HCT116 (cell line): ENCODE measurements around the gene KPNA2.
"Not testable (repeated sequence)": the region's sequence is repeated elsewhere in the genome, so short reads cannot be mapped to it uniquely, and the experiment has no call there.

ENCODE experiments used
- SP1 ChIP-seq: IDR thresholded peaks from 2 replicates; pipeline ENCODE4 v1.6.1; 2012; ENCODE audit warnings: low read depth
- TF ChIP-seq, protein P1 (sequence below), 3 experiments: fragments of 200-600 bp in 1 of 3; sonication (generic) in 1 of 3; IDR thresholded peaks in 2 of 3; conservative IDR thresholded peaks in 1 of 3; 2 replicates each; pipeline ENCODE4 v1.5.1; 2012 to 2017; ENCODE audit warnings: low read depth in 2 of 3, low read length in 2 of 3, antibody characterized with exemption in 1 of 3, borderline replicate concordance in 1 of 3, control low read depth in 1 of 3, mild to moderate bottlenecking in 1 of 3, mixed read lengths in 1 of 3, mixed run types in 1 of 3, moderate library complexity in 1 of 3; ENCODE audit not compliant: insufficient read depth in 1 of 3

DNA sequence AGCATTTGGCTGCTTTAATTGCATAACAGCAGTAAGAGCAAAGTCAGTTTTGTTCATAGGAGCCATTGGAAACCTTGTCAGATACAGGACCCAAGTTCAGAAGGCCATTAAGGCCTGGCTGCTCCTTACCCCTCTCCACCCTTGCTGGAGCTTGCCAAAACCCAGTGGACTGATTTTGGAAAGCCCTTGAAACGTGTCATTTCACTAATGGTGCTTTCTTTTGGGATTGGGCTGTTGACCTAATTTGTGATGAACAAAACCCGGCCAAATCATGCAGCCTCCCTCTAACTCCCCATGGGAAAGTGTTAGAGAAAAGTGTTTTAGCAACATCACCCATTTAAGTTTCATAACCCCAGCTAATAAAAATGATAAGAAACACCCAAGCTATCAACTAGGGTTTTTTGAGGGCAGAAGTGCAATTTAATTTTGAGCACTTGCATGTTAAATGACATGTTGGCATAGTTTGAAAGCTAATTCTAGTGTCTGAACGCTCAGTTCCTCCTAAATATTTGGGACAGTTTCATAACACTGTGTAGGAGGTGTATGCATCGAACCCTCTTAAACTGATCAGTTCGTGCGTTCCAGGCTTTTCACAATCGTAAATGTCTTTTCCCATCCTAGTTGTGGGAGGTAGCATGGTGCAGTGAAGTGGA is 12.5 kb downstream of the KPNA2 start:
- not testable (repeated sequence) for TF ChIP-seq SP1
- TF ChIP-seq, protein P1, sequence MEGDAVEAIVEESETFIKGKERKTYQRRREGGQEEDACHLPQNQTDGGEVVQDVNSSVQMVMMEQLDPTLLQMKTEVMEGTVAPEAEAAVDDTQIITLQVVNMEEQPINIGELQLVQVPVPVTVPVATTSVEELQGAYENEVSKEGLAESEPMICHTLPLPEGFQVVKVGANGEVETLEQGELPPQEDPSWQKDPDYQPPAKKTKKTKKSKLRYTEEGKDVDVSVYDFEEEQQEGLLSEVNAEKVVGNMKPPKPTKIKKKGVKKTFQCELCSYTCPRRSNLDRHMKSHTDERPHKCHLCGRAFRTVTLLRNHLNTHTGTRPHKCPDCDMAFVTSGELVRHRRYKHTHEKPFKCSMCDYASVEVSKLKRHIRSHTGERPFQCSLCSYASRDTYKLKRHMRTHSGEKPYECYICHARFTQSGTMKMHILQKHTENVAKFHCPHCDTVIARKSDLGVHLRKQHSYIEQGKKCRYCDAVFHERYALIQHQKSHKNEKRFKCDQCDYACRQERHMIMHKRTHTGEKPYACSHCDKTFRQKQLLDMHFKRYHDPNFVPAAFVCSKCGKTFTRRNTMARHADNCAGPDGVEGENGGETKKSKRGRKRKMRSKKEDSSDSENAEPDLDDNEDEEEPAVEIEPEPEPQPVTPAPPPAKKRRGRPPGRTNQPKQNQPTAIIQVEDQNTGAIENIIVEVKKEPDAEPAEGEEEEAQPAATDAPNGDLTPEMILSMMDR (IDR thresholded peaks at IDR 0.05 in 2 of 3, conservative IDR thresholded peaks at IDR 0.05 in 1 of 3; ENCODE audit: borderline replicate concordance in 1 of 3, insufficient read depth in 1 of 3, low read depth in 2 of 3, low read length in 2 of 3): not testable (repeated sequence)
